Right renal pelvis (tissue), 4 donors: ENCODE measurements around the gene C8G. TPM values are rescaled to one million over a fixed set of nuclear protein-coding genes. Genes with fewer than 3 reads are reported as not detected.

Source experiments
- polyA plus RNA-seq, 4 donors: library from polyadenylated mRNA; unstranded; fragments of 120-200 nt; gene quantifications; one replicate each; pipeline ENCODE4 v1.2.1, GENCODE V29; 2013; ENCODE audit not compliant: insufficient read length in 4 of 4

The C8G gene
- polyA plus RNA-seq, 4 donors, result 0.36 to 1.1 (median 0.90) TPM

Other genes starting within 250 kb of the C8G start
- 10 to 100 TPM; 31.0 to 47.3 (median 34.3) TPM for gene DIPK1B, start 232.7 kb upstream of the C8G start, polyA plus RNA-seq
- 1 to 10 TPM in 3 of 4 donors, under 1 TPM in 1; 0.56 to 1.5 (median 1.2) TPM for gene LCN10, start 202.3 kb upstream of the C8G start, polyA plus RNA-seq
- under 1 TPM in 1 of 4 donors, not detected in 3; 0.34 TPM for gene LCN6, start 196.7 kb upstream of the C8G start, polyA plus RNA-seq
- under 1 TPM; 0.17 to 0.30 (median 0.25) TPM for gene LCN8, start 187.0 kb upstream of the C8G start, polyA plus RNA-seq
- gene LCN15, start 180.7 kb upstream of the C8G start, polyA plus RNA-seq, result under 1 TPM in 2 of 4 donors, not detected in 2; 0.06 to 0.08 TPM
- gene TMEM141, start 153.9 kb upstream of the C8G start, polyA plus RNA-seq, result 10 to 100 TPM; 69.6 to 89.4 (median 73.2) TPM
- gene CCDC183, start 148.9 kb upstream of the C8G start, polyA plus RNA-seq, result 1 to 10 TPM; 4.8 to 6.2 (median 5.2) TPM
- gene RABL6, start 137.3 kb upstream of the C8G start, polyA plus RNA-seq, result 10 to 100 TPM; 56.6 to 76.5 (median 64.3) TPM
- gene AJM1, start 102.8 kb upstream of the C8G start, polyA plus RNA-seq, result 1 to 10 TPM in 2 of 4 donors, under 1 TPM in 2; 0.67 to 1.7 (median 0.96) TPM
- 100 to 1,000 TPM in 1 of 4 donors, 10 to 100 TPM in 3; 79.2 to 145 (median 81.4) TPM for gene PHPT1, start 95.8 kb upstream of the C8G start, polyA plus RNA-seq
- gene MAMDC4, start 92.9 kb upstream of the C8G start, polyA plus RNA-seq, result 10 to 100 TPM in 1 of 4 donors, 1 to 10 TPM in 3; 6.0 to 10.6 (median 6.9) TPM
- gene EDF1, start 78.9 kb upstream of the C8G start, polyA plus RNA-seq, result 100 to 1,000 TPM; 317 to 400 (median 357) TPM
- 10 to 100 TPM; 11.3 to 16.8 (median 12.4) TPM for gene TRAF2, start 58.7 kb upstream of the C8G start, polyA plus RNA-seq
- gene FBXW5, start 505 bp upstream of the C8G start, polyA plus RNA-seq, result 10 to 100 TPM; 38.7 to 67.9 (median 43.5) TPM
- 10 to 100 TPM; 21.8 to 36.8 (median 29.4) TPM for gene LCN12, start 7.0 kb downstream of the C8G start, polyA plus RNA-seq
- 100 to 1,000 TPM in 1 of 4 donors, 10 to 100 TPM in 3; 27.8 to 104 (median 33.5) TPM for gene PTGDS, start 32.3 kb downstream of the C8G start, polyA plus RNA-seq
- gene LCNL1, start 37.8 kb downstream of the C8G start, polyA plus RNA-seq, result under 1 TPM; 0.08 to 0.35 (median 0.19) TPM
- 10 to 100 TPM; 26.9 to 46.1 (median 31.5) TPM for gene PAXX, start 47.2 kb downstream of the C8G start, polyA plus RNA-seq
- 1 to 10 TPM in 1 of 4 donors, under 1 TPM in 3; 0.28 to 1.2 (median 0.50) TPM for gene CLIC3, start 51.3 kb downstream of the C8G start, polyA plus RNA-seq
- gene ABCA2, start 83.0 kb downstream of the C8G start, polyA plus RNA-seq, result 10 to 100 TPM; 33.3 to 57.9 (median 40.2) TPM
- gene FUT7, start 86.8 kb downstream of the C8G start, polyA plus RNA-seq, result under 1 TPM in 2 of 4 donors, not detected in 2; 0.04 to 0.11 TPM
- gene NPDC1, start 100.9 kb downstream of the C8G start, polyA plus RNA-seq, result 10 to 100 TPM; 22.8 to 47.1 (median 26.5) TPM
- gene ENTPD2, start 108.8 kb downstream of the C8G start, polyA plus RNA-seq, result 1 to 10 TPM; 3.4 to 7.4 (median 4.2) TPM
- gene SAPCD2, start 125.3 kb downstream of the C8G start, polyA plus RNA-seq, result 1 to 10 TPM; 5.4 to 9.5 (median 6.0) TPM
- 1 to 10 TPM; 4.6 to 6.6 (median 5.6) TPM for gene UAP1L1, start 132.3 kb downstream of the C8G start, polyA plus RNA-seq
- gene MAN1B1, start 141.7 kb downstream of the C8G start, polyA plus RNA-seq, result 10 to 100 TPM; 46.4 to 62.2 (median 53.4) TPM
- gene DPP7, start 169.5 kb downstream of the C8G start, polyA plus RNA-seq, result 10 to 100 TPM in 3 of 4 donors, 1 to 10 TPM in 1; 9.7 to 41.8 (median 18.2) TPM
- gene GRIN1, start 193.9 kb downstream of the C8G start, polyA plus RNA-seq, result under 1 TPM in 2 of 4 donors, not detected in 2; 0.04 to 0.12 TPM
- gene LRRC26, start 224.8 kb downstream of the C8G start, polyA plus RNA-seq, result under 1 TPM in 1 of 4 donors, not detected in 3; 0.16 TPM
- not detected for gene TMEM210, start 226.8 kb downstream of the C8G start, polyA plus RNA-seq
- 10 to 100 TPM; 37.1 to 50.4 (median 40.9) TPM for gene ANAPC2, start 243.3 kb downstream of the C8G start, polyA plus RNA-seq
- gene SSNA1, start 243.4 kb downstream of the C8G start, polyA plus RNA-seq, result 10 to 100 TPM; 42.7 to 70.4 (median 47.7) TPM